ENCODE results near the gene ZNF205. TPM values are rescaled to one million over a fixed set of nuclear protein-coding genes. Genes with fewer than 3 reads are reported as not detected.
A peak's percentile ranks its signal among the peaks of the same experiment; 100 is the strongest.

The ZNF205 gene
- polyA plus RNA-seq, 2 donors, result 8.4 to 18.0 TPM

DNA sequence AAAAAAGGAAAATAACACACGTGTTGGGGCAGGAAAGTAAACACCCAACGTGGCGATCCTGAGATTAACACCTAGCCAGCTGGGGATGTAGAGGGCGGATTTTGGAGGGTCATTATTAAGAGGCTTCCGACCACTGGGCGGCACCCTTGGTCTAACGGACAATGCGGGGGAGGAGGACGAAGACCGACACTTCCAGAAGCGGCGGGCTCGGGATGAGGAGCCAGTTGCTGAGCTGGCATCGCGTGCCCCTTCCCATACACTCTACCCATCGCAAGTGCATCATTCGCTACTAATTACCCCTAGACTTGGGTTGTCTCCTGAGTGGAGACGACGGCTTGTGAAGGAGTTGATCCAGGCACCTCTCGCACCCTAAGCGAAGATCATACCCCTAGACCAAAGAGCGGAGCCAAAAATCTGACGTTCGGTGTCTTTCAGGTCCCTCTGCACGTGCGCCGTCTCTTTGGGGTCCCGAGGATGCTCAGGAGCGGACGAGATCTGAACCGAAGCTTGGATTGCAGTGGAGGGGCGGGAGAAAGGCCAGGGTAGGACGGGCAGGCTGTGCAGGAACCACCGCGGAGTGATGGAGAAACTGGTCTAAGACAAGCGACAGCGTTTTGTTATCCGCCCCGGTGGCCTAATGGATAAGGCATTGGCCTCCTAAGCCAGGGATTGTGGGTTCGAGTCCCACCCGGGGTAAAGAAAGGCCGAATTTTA lies 40.0 kb downstream of the ZNF205 start:
- peak overlapping the region; percentile 24 to 38 for H3K4me3 ChIP-seq (ENCODE audit: low read depth in 1 of 2, low read length in 2 of 2)
- WGBS, 2 donors, result 1% methylated on average over 42 of the region's 42 CpGs
- peak overlapping the region in 1 of 2 donors; percentile 40 for H3K27ac ChIP-seq (ENCODE audit: low read depth in 2 of 2, low read length in 1 of 2)
- peaks cover 4 to 13% of the 10 kb centered on the region in 2 donors for H3K4me1 ChIP-seq (ENCODE audit: control insufficient read depth in 2 of 2, insufficient read depth in 2 of 2, low read length in 1 of 2)
- H3K27me3 ChIP-seq (ENCODE audit: control insufficient read depth in 1 of 2, insufficient read depth in 2 of 2, low read length in 2 of 2), result no peaks in the 10 kb centered on the region
- no peaks in the 10 kb centered on the region for H3K36me3 ChIP-seq (ENCODE audit: control insufficient read depth in 2 of 2, insufficient read depth in 2 of 2, low read length in 1 of 2)
- no peaks in the 10 kb centered on the region for H3K9me3 ChIP-seq (ENCODE audit: control insufficient read depth in 2 of 2, insufficient read depth in 1 of 2, low read depth in 1 of 2, low read length in 1 of 2)

GRCh38 chr16:3152991-3153368 lies 40.6 kb downstream of the ZNF205 start:
- WGBS, 2 donors, result 9 to 13% methylated on average over 8 of the region's 8 CpGs
- Histone ChIP-seq H3K36me3 (ENCODE audit: control insufficient read depth in 2 of 2, insufficient read depth in 2 of 2, low read length in 1 of 2) (no peaks in the 10 kb centered on the region), H3K27ac (ENCODE audit: low read depth in 2 of 2, low read length in 1 of 2) (no peak overlapping the region), H3K4me1 (ENCODE audit: control insufficient read depth in 2 of 2, insufficient read depth in 2 of 2, low read length in 1 of 2) (peaks cover 4 to 17% of the 10 kb centered on the region in 2 donors), H3K4me3 (ENCODE audit: low read depth in 1 of 2, low read length in 2 of 2) (no peak overlapping the region), H3K27me3 (ENCODE audit: control insufficient read depth in 1 of 2, insufficient read depth in 2 of 2, low read length in 2 of 2) (no peaks in the 10 kb centered on the region), H3K9me3 (ENCODE audit: control insufficient read depth in 2 of 2, insufficient read depth in 1 of 2, low read depth in 1 of 2, low read length in 1 of 2) (no peaks in the 10 kb centered on the region)

DNA sequence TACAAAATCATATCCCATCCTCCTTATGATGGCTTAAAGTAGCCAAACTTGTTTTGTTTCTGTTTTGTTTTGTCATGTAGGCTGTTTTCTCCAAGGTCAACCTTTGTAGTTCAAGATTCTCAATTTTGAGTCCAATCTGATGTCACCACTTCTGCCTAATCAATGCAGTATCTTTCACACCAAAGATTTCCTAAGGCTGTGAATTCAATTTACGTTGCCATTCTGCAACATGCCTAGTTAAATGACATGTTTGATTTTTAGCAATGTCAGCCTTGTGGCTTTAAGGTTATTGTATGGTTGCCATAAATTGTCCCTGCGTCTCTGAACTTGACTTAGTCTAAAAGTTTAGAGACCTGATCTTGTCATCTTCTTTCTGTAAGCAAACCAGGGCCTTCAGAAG lies 42.8 kb downstream of the ZNF205 start:
- Histone ChIP-seq H3K27me3 (ENCODE audit: control insufficient read depth in 1 of 2, insufficient read depth in 2 of 2, low read length in 2 of 2) (no peaks in the 10 kb centered on the region), H3K27ac (ENCODE audit: low read depth in 2 of 2, low read length in 1 of 2) (no peak overlapping the region), H3K4me1 (ENCODE audit: control insufficient read depth in 2 of 2, insufficient read depth in 2 of 2, low read length in 1 of 2) (peaks cover 0 to 13% of the 10 kb centered on the region in 2 donors), H3K4me3 (ENCODE audit: low read depth in 1 of 2, low read length in 2 of 2) (no peak overlapping the region), H3K36me3 (ENCODE audit: control insufficient read depth in 2 of 2, insufficient read depth in 2 of 2, low read length in 1 of 2) (no peaks in the 10 kb centered on the region), H3K9me3 (ENCODE audit: control insufficient read depth in 2 of 2, insufficient read depth in 1 of 2, low read depth in 1 of 2, low read length in 1 of 2) (peaks cover 0 to 4% of the 10 kb centered on the region in 2 donors)
- 66 to 89% methylated on average over 2 of the region's 2 CpGs for WGBS, 2 donors

DNA sequence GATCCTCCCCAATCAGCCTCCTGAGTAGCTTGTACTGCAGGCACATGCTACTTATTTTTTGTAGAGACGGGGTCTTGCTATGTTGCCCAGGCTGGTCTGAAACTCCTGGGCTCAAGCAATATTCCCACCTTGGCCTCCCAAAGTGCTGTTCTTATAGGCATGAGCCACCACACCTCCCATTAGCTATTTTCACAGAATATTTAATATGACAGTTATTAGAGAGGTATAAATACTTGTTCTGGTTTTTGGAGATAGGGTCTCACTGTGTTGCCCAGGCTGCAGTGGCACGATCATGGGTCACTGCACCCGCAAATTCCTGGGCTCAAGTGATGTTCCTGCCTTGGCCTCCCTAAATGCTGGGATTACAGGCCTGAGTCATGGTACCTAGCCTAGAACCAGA lies 43.6 kb downstream of the ZNF205 start:
- H3K27ac ChIP-seq (ENCODE audit: low read depth in 2 of 2, low read length in 1 of 2), result no peak overlapping the region
- no peak overlapping the region for H3K4me3 ChIP-seq (ENCODE audit: low read depth in 1 of 2, low read length in 2 of 2)
- whole genome bisulfite sequencing, 2 donors, result 97 to 99% methylated on average over 3 of the region's 3 CpGs
- H3K36me3 ChIP-seq (ENCODE audit: control insufficient read depth in 2 of 2, insufficient read depth in 2 of 2, low read length in 1 of 2), result no peaks in the 10 kb centered on the region
- peaks cover 0 to 4% of the 10 kb centered on the region in 2 donors for H3K9me3 ChIP-seq (ENCODE audit: control insufficient read depth in 2 of 2, insufficient read depth in 1 of 2, low read depth in 1 of 2, low read length in 1 of 2)
- H3K27me3 ChIP-seq (ENCODE audit: control insufficient read depth in 1 of 2, insufficient read depth in 2 of 2, low read length in 2 of 2), result no peaks in the 10 kb centered on the region
- H3K4me1 ChIP-seq (ENCODE audit: control insufficient read depth in 2 of 2, insufficient read depth in 2 of 2, low read length in 1 of 2), result peaks cover 0 to 10% of the 10 kb centered on the region in 2 donors

GRCh38 chr16:3157229-3158025 lies 45.0 kb downstream of the ZNF205 start:
- peaks cover 0 to 5% of the 10 kb centered on the region in 2 donors for H3K4me1 ChIP-seq (ENCODE audit: control insufficient read depth in 2 of 2, insufficient read depth in 2 of 2, low read length in 1 of 2)
- no peaks in the 10 kb centered on the region for H3K36me3 ChIP-seq (ENCODE audit: control insufficient read depth in 2 of 2, insufficient read depth in 2 of 2, low read length in 1 of 2)
- peaks cover 0 to 4% of the 10 kb centered on the region in 2 donors for H3K9me3 ChIP-seq (ENCODE audit: control insufficient read depth in 2 of 2, insufficient read depth in 1 of 2, low read depth in 1 of 2, low read length in 1 of 2)
- H3K27ac ChIP-seq (ENCODE audit: low read depth in 2 of 2, low read length in 1 of 2), result peak overlapping the region; percentile 84 to 92
- WGBS, 2 donors, result 1 to 2% methylated on average over 55 to 59 of the region's 59 CpGs
- H3K4me3 ChIP-seq (ENCODE audit: low read depth in 1 of 2, low read length in 2 of 2), result peak overlapping the region; percentile 81 to 90
- H3K27me3 ChIP-seq (ENCODE audit: control insufficient read depth in 1 of 2, insufficient read depth in 2 of 2, low read length in 2 of 2), result no peaks in the 10 kb centered on the region

DNA sequence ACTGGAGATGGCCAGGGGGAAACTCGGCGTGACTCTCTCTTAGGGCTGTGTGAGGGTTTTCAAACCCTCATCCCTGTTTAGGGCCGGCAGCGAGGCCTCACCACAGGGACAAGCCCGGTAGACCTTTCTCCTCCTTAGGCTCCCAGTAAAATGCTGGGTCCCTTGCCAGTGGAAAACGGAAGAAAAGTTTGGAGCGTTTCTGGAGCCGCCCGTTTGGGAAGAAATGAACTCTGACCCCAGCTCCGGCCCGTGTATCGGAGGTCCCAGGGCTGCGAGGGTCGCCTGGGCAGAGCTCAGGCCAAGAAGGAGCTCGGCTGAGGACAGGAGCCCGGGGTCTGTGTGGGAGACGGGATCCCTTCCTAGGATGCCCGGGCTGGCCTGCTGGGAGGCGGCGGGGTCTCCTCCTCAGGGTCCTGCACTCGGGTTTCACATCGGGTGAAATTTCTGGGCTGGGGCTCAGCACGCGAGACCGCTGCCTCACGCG lies 45.7 kb downstream of the ZNF205 start:
- peaks cover 0 to 5% of the 10 kb centered on the region in 2 donors for H3K4me1 ChIP-seq (ENCODE audit: control insufficient read depth in 2 of 2, insufficient read depth in 2 of 2, low read length in 1 of 2)
- peaks cover 0 to 4% of the 10 kb centered on the region in 2 donors for H3K9me3 ChIP-seq (ENCODE audit: control insufficient read depth in 2 of 2, insufficient read depth in 1 of 2, low read depth in 1 of 2, low read length in 1 of 2)
- H3K4me3 ChIP-seq (ENCODE audit: low read depth in 1 of 2, low read length in 2 of 2), result peak overlapping the region; percentile 81 to 90
- no peaks in the 10 kb centered on the region for H3K27me3 ChIP-seq (ENCODE audit: control insufficient read depth in 1 of 2, insufficient read depth in 2 of 2, low read length in 2 of 2)
- 0% methylated on average over 26 to 27 of the region's 27 CpGs for WGBS, 2 donors
- no peaks in the 10 kb centered on the region for H3K36me3 ChIP-seq (ENCODE audit: control insufficient read depth in 2 of 2, insufficient read depth in 2 of 2, low read length in 1 of 2)
- H3K27ac ChIP-seq (ENCODE audit: low read depth in 2 of 2, low read length in 1 of 2), result peak overlapping the region; percentile 84 to 92

DNA sequence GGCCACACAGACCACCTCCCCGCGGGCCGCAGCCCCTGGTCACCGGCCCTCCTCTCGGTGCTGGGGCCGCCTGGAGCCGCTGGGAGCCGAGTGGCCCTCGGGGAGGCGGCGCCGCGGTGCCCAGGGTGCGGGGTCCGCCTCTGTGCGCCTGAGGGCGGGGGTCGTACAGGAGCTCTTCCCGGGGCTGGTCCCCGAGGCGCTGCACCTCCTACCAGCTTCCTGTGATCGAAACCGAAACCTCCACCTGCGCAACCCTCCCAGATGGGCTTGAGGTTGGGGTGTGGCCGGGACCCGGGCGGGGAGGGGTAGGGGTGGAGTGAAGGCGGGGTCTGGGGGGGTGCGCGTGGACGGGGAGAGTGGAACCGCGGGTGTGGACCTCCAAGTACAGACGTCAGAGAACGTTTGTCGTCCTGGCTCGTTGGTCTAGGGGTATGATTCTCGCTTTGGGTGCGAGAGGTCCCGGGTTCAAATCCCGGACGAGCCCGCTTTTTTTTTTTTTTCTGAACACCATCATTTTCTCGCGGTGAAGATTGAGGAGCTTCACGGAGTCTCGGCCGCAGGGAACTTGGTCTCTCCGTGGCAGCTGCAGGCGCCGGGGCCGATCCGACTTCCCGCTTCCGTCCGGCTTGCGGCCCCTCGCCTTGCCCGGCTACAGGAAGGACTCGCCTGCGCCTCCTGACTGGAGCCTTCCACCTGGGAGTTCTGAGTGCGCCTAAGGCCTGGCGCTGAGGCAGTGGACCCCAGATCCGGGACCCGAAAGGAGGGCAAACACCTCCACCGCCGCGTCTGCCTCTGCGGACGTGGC lies 46.3 kb downstream of the ZNF205 start:
- Histone ChIP-seq H3K36me3 (ENCODE audit: control insufficient read depth in 2 of 2, insufficient read depth in 2 of 2, low read length in 1 of 2) (no peaks in the 10 kb centered on the region), H3K27ac (ENCODE audit: low read depth in 2 of 2, low read length in 1 of 2) (peak overlapping the region; percentile 84 to 92), H3K27me3 (ENCODE audit: control insufficient read depth in 1 of 2, insufficient read depth in 2 of 2, low read length in 2 of 2) (no peaks in the 10 kb centered on the region), H3K4me3 (ENCODE audit: low read depth in 1 of 2, low read length in 2 of 2) (peak overlapping the region; percentile 81 to 90), H3K9me3 (ENCODE audit: control insufficient read depth in 2 of 2, insufficient read depth in 1 of 2, low read depth in 1 of 2, low read length in 1 of 2) (peaks cover 0 to 5% of the 10 kb centered on the region in 2 donors), H3K4me1 (ENCODE audit: control insufficient read depth in 2 of 2, insufficient read depth in 2 of 2, low read length in 1 of 2) (peaks cover 0 to 5% of the 10 kb centered on the region in 2 donors)
- 2 to 3% methylated on average over 51 to 70 of the region's 70 CpGs for WGBS, 2 donors

DNA sequence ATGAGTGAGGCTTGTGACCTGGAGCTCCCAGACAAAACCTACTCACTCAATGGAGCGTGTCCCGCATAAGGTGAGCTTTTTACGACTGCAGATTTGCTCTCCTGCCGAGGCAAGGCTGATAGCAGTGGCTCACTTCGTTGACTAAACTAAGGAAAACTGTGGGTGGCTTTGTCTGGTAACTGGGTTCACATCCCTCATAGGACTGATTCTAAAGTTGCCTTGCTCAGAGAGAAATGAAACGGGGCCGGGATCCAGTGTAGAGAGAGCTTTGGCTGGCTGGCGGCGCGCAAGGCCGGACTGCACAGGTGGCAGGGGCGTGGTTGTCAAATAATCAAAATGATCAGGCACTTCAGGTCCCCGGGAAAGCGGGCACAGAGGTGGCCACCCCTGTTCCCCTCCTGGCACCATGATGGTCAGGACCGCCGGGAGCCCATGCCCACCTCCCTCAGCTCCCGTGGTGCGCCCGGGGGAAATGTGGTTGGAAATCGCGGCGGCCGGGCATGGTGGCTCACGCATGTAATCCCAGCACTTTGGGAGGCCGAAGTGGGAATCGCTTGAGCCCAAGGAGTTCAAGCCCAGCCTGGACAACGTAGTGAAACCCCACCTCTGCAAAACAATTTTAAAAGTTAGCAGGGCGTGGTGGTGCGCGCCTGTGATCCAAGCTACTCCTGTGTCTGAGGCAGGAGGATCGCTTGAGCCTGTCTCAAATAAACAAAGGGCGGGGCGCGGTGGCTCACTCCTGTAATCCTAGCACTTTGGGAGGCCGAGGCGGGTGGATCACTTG lies 49.0 kb downstream of the ZNF205 start:
- Histone ChIP-seq H3K27ac (ENCODE audit: low read depth in 2 of 2, low read length in 1 of 2) (no peak overlapping the region), H3K27me3 (ENCODE audit: control insufficient read depth in 1 of 2, insufficient read depth in 2 of 2, low read length in 2 of 2) (no peaks in the 10 kb centered on the region), H3K4me1 (ENCODE audit: control insufficient read depth in 2 of 2, insufficient read depth in 2 of 2, low read length in 1 of 2) (peaks cover 0 to 5% of the 10 kb centered on the region in 2 donors), H3K9me3 (ENCODE audit: control insufficient read depth in 2 of 2, insufficient read depth in 1 of 2, low read depth in 1 of 2, low read length in 1 of 2) (peaks cover 0 to 5% of the 10 kb centered on the region in 2 donors), H3K36me3 (ENCODE audit: control insufficient read depth in 2 of 2, insufficient read depth in 2 of 2, low read length in 1 of 2) (no peaks in the 10 kb centered on the region), H3K4me3 (ENCODE audit: low read depth in 1 of 2, low read length in 2 of 2) (no peak overlapping the region)
- 76 to 88% methylated on average over 36 of the region's 36 CpGs for WGBS, 2 donors

All from esophagus (tissue), 2 donors.